HEK293 (cell line): ENCODE data around the gene RPL11.

ENCODE experiments used
- CTCF ChIA-PET: fragments of 350-600 bp; formaldehyde crosslinking; extraction: SDS; loops from one replicate; lab custom pipeline; 2021; ENCODE audit warnings: antibody characterized with exemption; lab: Yijun Ruan, JAX
- POLR2A ChIA-PET: fragments of 300-600 bp; formaldehyde crosslinking; extraction: SDS; loops from one replicate; lab custom pipeline; 2020; ENCODE audit warnings: antibody characterized with exemption, inconsistent platforms; lab: Yijun Ruan, JAX
- H3K27ac ChIP-seq: fragments of 200-500 bp; sonication (Bioruptor generic); 2 replicates; pipeline ENCODE4 v1.5.1; 2014; ENCODE audit warnings: low read depth, low read length, control low read depth, inconsistent platforms; ENCODE audit errors: extremely low read depth
- H3K36me3 ChIP-seq, 2 experiments: fragments of 200-500 bp in 1 of 2; sonication (Bioruptor generic) in 1 of 2; 1 replicate in 1 of 2; 2 replicates in 1 of 2; pipeline ENCODE4 v1.5.1; 2014 to 2017; ENCODE audit warnings: inconsistent platforms in 2 of 2, low read length in 2 of 2; ENCODE audit not compliant: control insufficient read depth in 2 of 2, insufficient read depth in 1 of 2
- H3K4me1 ChIP-seq: fragments of 200-500 bp; sonication (Bioruptor generic); 2 replicates; pipeline ENCODE4 v1.5.1; 2014; ENCODE audit warnings: mild to moderate bottlenecking, low read length, inconsistent platforms; ENCODE audit not compliant: control insufficient read depth, insufficient read depth
- H3K4me3 ChIP-seq: 2 replicates; pipeline ENCODE4 v1.5.1; 2011; ENCODE audit warnings: low read depth, mild to moderate bottlenecking, control low read depth, low read length, moderate library complexity
- H3K9me3 ChIP-seq: fragments of 200-500 bp; sonication (Bioruptor generic); 2 replicates; pipeline ENCODE4 v1.5.1; 2014; ENCODE audit warnings: low read depth, low read length, inconsistent platforms; ENCODE audit not compliant: control insufficient read depth, insufficient read depth
- CTCF ChIP-seq: fragments of 450-650 bp; formaldehyde crosslinking; IDR thresholded peaks from 2 replicates; pipeline ENCODE4 v1.5.1; 2016; ENCODE audit warnings: missing biosample characterization, missing genetic modification characterization
- GLIS1 ChIP-seq: fragments of 450-650 bp; formaldehyde crosslinking; IDR thresholded peaks from 2 replicates; pipeline ENCODE4 v1.5.1; 2016; ENCODE audit warnings: missing biosample characterization, missing genetic modification characterization
- ZBTB10 ChIP-seq: fragments of 450-650 bp; formaldehyde crosslinking; IDR thresholded peaks from 2 replicates; pipeline ENCODE4 v1.5.1; 2016; ENCODE audit warnings: missing biosample characterization, missing genetic modification characterization
- ZBTB11 ChIP-seq: fragments of 450-650 bp; formaldehyde crosslinking; conservative IDR thresholded peaks from 2 replicates; pipeline ENCODE4 v1.5.1; 2016; ENCODE audit warnings: low read depth, missing biosample characterization, missing genetic modification characterization
- ZBTB20 ChIP-seq: fragments of 450-650 bp; formaldehyde crosslinking; IDR thresholded peaks from 2 replicates; pipeline ENCODE4 v1.5.1; 2016; ENCODE audit warnings: missing biosample characterization, missing genetic modification characterization
- ZBTB6 ChIP-seq: fragments of 450-650 bp; formaldehyde crosslinking; IDR thresholded peaks from 2 replicates; pipeline ENCODE4 v1.5.1; 2017; ENCODE audit warnings: missing biosample characterization, missing genetic modification characterization
- ZFP37 ChIP-seq: fragments of 450-650 bp; formaldehyde crosslinking; IDR thresholded peaks from 2 replicates; pipeline ENCODE4 v1.5.1; 2016; ENCODE audit warnings: missing biosample characterization, missing genetic modification characterization
- ZNF112 ChIP-seq: fragments of 450-650 bp; formaldehyde crosslinking; IDR thresholded peaks from 2 replicates; pipeline ENCODE4 v1.5.0; 2017; ENCODE audit warnings: missing biosample characterization, missing genetic modification characterization
- ZNF146 ChIP-seq: fragments of 450-650 bp; formaldehyde crosslinking; IDR thresholded peaks from 2 replicates; pipeline ENCODE4 v1.5.1; 2016; ENCODE audit warnings: missing biosample characterization, missing genetic modification characterization
- ZNF2 ChIP-seq: fragments of 450-650 bp; formaldehyde crosslinking; IDR thresholded peaks from 2 replicates; pipeline ENCODE4 v1.5.1; 2016; ENCODE audit warnings: missing biosample characterization, missing genetic modification characterization
- ZNF223 ChIP-seq: fragments of 450-650 bp; formaldehyde crosslinking; IDR thresholded peaks from 2 replicates; pipeline ENCODE4 v1.5.1; 2016; ENCODE audit warnings: missing biosample characterization, missing genetic modification characterization
- ZNF501 ChIP-seq: fragments of 450-650 bp; formaldehyde crosslinking; IDR thresholded peaks from 2 replicates; pipeline ENCODE4 v1.5.1; 2016; ENCODE audit warnings: missing biosample characterization, missing genetic modification characterization
- ZNF549 ChIP-seq: fragments of 450-650 bp; IDR thresholded peaks from 2 replicates; pipeline ENCODE4 v1.5.1; 2018; ENCODE audit warnings: missing biosample characterization, missing genetic modification characterization, mild to moderate bottlenecking, inconsistent platforms, moderate library complexity
- ZNF658 ChIP-seq: fragments of 450-650 bp; formaldehyde crosslinking; IDR thresholded peaks from 2 replicates; pipeline ENCODE4; 2016; ENCODE audit warnings: missing biosample characterization, missing genetic modification characterization
- ZNF677 ChIP-seq: fragments of 450-650 bp; IDR thresholded peaks from 2 replicates; pipeline ENCODE4 v1.5.0; 2018; ENCODE audit warnings: missing biosample characterization, mild to moderate bottlenecking, missing genetic modification characterization, moderate library complexity
- ZNF701 ChIP-seq: fragments of 450-650 bp; formaldehyde crosslinking; IDR thresholded peaks from 2 replicates; pipeline ENCODE4 v1.5.1; 2016; ENCODE audit warnings: missing biosample characterization, missing genetic modification characterization
- ZNF76 ChIP-seq: fragments of 450-650 bp; formaldehyde crosslinking; IDR thresholded peaks from 2 replicates; pipeline ENCODE4; 2016; ENCODE audit warnings: low read depth, missing biosample characterization, missing genetic modification characterization, borderline replicate concordance
- ZSCAN4 ChIP-seq: fragments of 450-650 bp; formaldehyde crosslinking; IDR thresholded peaks from 2 replicates; pipeline ENCODE4 v1.5.1; 2017; ENCODE audit warnings: missing biosample characterization, missing genetic modification characterization
- TF ChIP-seq, protein P1 (sequence below): IDR thresholded peaks from 2 replicates; pipeline ENCODE4 v1.6.1; 2011; ENCODE audit warnings: mild to moderate bottlenecking, low read depth, low read length, borderline replicate concordance

Gene RPL11

DNA sequence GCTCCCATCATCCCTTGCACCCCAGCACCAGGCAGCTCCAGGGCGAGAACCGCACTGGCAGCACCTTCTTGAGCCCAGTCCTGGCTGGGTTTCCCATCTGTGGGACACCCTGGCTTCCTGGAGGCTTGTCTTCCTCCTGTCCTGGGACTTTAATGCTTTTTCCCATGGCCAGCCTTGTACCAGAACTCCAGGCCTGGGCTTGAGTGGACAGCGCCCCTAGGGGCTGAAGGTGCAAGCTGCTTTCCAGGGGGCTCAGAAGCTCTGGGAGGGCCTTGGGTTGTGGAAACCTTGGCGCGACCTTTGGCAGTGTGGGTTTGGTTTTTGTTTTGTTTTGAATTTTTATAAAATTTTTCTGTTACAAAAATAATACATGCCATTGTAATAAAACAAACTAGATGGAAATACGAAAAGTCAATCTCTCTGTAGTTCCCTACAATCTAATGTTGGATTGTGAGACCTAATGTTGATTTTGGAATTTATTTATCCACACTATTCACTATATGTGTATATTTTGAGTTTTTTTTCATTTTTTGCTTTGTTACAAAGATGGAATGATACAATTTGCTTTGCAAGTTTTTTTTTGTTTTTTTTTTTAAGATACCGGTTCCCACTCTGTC is 33.8 kb upstream of the RPL11 start:
- H3K27ac ChIP-seq = no peak overlapping the region
- POLR2A ChIA-PET = no interaction called here
- no peaks in the 10 kb centered on the region for H3K36me3 ChIP-seq
- TF ChIP-seq ZNF549 (tag by site-specific recombination) = no peak
- peak; percentile 60 for TF ChIP-seq CTCF
- no peak for TF ChIP-seq ZNF701
- no peak for TF ChIP-seq ZBTB11 (tag by site-specific recombination)
- TF ChIP-seq GLIS1 (tag by site-specific recombination) = peak; percentile 22; the same call in 1 of the 2 replicates
- no peak for TF ChIP-seq ZNF658 (tag by site-specific recombination)
- no peak for TF ChIP-seq ZBTB10 (tag by site-specific recombination)
- TF ChIP-seq ZNF501 = no peak
- TF ChIP-seq, protein P1, sequence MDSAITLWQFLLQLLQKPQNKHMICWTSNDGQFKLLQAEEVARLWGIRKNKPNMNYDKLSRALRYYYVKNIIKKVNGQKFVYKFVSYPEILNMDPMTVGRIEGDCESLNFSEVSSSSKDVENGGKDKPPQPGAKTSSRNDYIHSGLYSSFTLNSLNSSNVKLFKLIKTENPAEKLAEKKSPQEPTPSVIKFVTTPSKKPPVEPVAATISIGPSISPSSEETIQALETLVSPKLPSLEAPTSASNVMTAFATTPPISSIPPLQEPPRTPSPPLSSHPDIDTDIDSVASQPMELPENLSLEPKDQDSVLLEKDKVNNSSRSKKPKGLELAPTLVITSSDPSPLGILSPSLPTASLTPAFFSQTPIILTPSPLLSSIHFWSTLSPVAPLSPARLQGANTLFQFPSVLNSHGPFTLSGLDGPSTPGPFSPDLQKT = no peak
- TF ChIP-seq ZNF223 = no peak
- no peak for TF ChIP-seq ZNF146 (tag by site-specific recombination)
- no peak for TF ChIP-seq ZBTB6 (tag by site-specific recombination)
- peak; percentile 87 for TF ChIP-seq ZBTB20 (tag by site-specific recombination)
- no peak for TF ChIP-seq ZNF2 (tag by site-specific recombination)
- TF ChIP-seq ZSCAN4 (tag by site-specific recombination) = no peak
- TF ChIP-seq ZNF76 = peak; percentile 22; the same call in 1 of the 2 replicates
- TF ChIP-seq ZNF677 = no peak
- no peak for TF ChIP-seq ZFP37 (tag by site-specific recombination)
- TF ChIP-seq ZNF112 (tag by site-specific recombination) = no peak
- TF ChIP-seq, all 188 proteins: peak for 4
- CTCF ChIA-PET = interaction anchor here (0.6 to 6.6 kb wide), 26 partner anchors 9 to 565 kb away, joined by 3 to 72 read pairs (median 4); partner anchors contain the start of genes ID3 and RPL11
- Histone ChIP-seq H3K4me1 (no peaks in the 10 kb centered on the region), H3K9me3 (no peaks in the 10 kb centered on the region), H3K4me3 (no peak overlapping the region)
